NCI-H146 treated with DMSO at 0.1 percent for 48 hours (cell line): ENCODE measurements around the gene FHOD1.
A peak's percentile ranks its signal among the peaks of the same experiment; 100 is the strongest.

Experiments used
- DNase-seq: peaks from one replicate; lab custom pipeline; 2025; ENCODE audit not compliant: unreplicated experiment; lab: John Stamatoyannopoulos, UW

The FHOD1 gene

GRCh38 chr16:67252609-67253497 lies 5.6 kb upstream of the FHOD1 start:
- DNase-seq = no peak

GRCh38 chr16:67250045-67250327 lies 2.7 kb upstream of the FHOD1 start:
- no peak for DNase-seq

GRCh38 chr16:67249178-67250044 lies 2.1 kb upstream of the FHOD1 start:
- DNase-seq = no peak

GRCh38 chr16:67248401-67249177 lies 1.3 kb upstream of the FHOD1 start, which contains the start of gene SLC9A5:
Gene SLC9A5 (plus strand): TSS chr16:67248979. CDS start chr16:67249015, 36 bp downstream.
- DNase-seq = no peak

- DNase-seq = no peak
These were observed 756 bp upstream of the FHOD1 start for GRCh38 chr16:67248073-67248400.

- DNase-seq = peak; percentile 65
These were observed 507 bp downstream of the FHOD1 start for GRCh38 chr16:67246756-67247191.

- DNase-seq = peak; percentile 32
These were observed 1.1 kb downstream of the FHOD1 start for GRCh38 chr16:67246081-67246755.

- no peak for DNase-seq
These were observed 1.6 kb downstream of the FHOD1 start for GRCh38 chr16:67245674-67246080.

GRCh38 chr16:67245186-67245585 lies 2.1 kb downstream of the FHOD1 start:
- no peak for DNase-seq

GRCh38 chr16:67244387-67245185 lies 2.7 kb downstream of the FHOD1 start:
- no peak for DNase-seq

GRCh38 chr16:67243481-67243880 lies 3.8 kb downstream of the FHOD1 start:
- no peak for DNase-seq

- DNase-seq = no peak
These were observed 5.0 kb downstream of the FHOD1 start for GRCh38 chr16:67242138-67242730.

GRCh38 chr16:67241008-67241900 lies 6.0 kb downstream of the FHOD1 start:
- no peak for DNase-seq

GRCh38 chr16:67240506-67240905 lies 6.8 kb downstream of the FHOD1 start:
- no peak for DNase-seq

- no peak for DNase-seq
These were observed 8.3 kb downstream of the FHOD1 start for GRCh38 chr16:67238806-67239470.

- no peak for DNase-seq
These were observed 9.1 kb downstream of the FHOD1 start for GRCh38 chr16:67238278-67238575.

- no peak for DNase-seq
These were observed 9.6 kb downstream of the FHOD1 start for GRCh38 chr16:67237396-67238277.
